DMS153 treated with DMSO at 0.1 percent for 48 hours (cell line): ENCODE measurements around the gene DST.

ENCODE experiments used
- DNase-seq: peaks from one replicate; lab custom pipeline; 2025; ENCODE audit not compliant: unreplicated experiment; lab: John Stamatoyannopoulos, UW

Gene DST

GRCh38 chr6:56539527-56540105 is 103.1 kb downstream of the DST start:
- DNase-seq = no peak

GRCh38 chr6:56538851-56539250 is 103.8 kb downstream of the DST start:
- no peak for DNase-seq

GRCh38 chr6:56537223-56537770 is 105.4 kb downstream of the DST start:
- no peak for DNase-seq

GRCh38 chr6:56536536-56536935 is 106.2 kb downstream of the DST start:
- no peak for DNase-seq

GRCh38 chr6:56535626-56536025 is 107.1 kb downstream of the DST start:
- no peak for DNase-seq

- DNase-seq = no peak
These were observed 107.8 kb downstream of the DST start for GRCh38 chr6:56534680-56535419.

GRCh38 chr6:56532766-56533551 is 109.7 kb downstream of the DST start:
- DNase-seq = no peak

- no peak for DNase-seq
These were observed 110.7 kb downstream of the DST start for GRCh38 chr6:56531839-56532595.

- no peak for DNase-seq
These were observed 113.0 kb downstream of the DST start for GRCh38 chr6:56529594-56530191.

- DNase-seq = no peak
These were observed 114.3 kb downstream of the DST start for GRCh38 chr6:56528412-56528841.

- no peak for DNase-seq
These were observed 114.8 kb downstream of the DST start for GRCh38 chr6:56527934-56528333.

- DNase-seq = no peak
These were observed 115.7 kb downstream of the DST start for GRCh38 chr6:56526860-56527544.

GRCh38 chr6:56525974-56526789 is 116.5 kb downstream of the DST start:
- no peak for DNase-seq

GRCh38 chr6:56524891-56525703 is 117.6 kb downstream of the DST start:
- DNase-seq = no peak

- DNase-seq = no peak
These were observed 120.0 kb downstream of the DST start for GRCh38 chr6:56522495-56523270.

- no peak for DNase-seq
These were observed 120.7 kb downstream of the DST start for GRCh38 chr6:56521976-56522375.

- no peak for DNase-seq
These were observed 121.2 kb downstream of the DST start for GRCh38 chr6:56521454-56521853.

GRCh38 chr6:56520218-56520617 is 122.5 kb downstream of the DST start:
- DNase-seq = no peak
